Measurements from ENCODE around the gene RINL. TPM values are rescaled to one million over a fixed set of nuclear protein-coding genes. Genes with fewer than 3 reads are reported as not detected.
"Not testable (repeated sequence)": the region's sequence is repeated elsewhere in the genome, so short reads cannot be mapped to it uniquely, and the experiment has no call there.

The RINL gene
- total and polyA plus RNA-seq, 9 donors, result 9.3 to 14.4 (median 11.3) TPM

DNA sequence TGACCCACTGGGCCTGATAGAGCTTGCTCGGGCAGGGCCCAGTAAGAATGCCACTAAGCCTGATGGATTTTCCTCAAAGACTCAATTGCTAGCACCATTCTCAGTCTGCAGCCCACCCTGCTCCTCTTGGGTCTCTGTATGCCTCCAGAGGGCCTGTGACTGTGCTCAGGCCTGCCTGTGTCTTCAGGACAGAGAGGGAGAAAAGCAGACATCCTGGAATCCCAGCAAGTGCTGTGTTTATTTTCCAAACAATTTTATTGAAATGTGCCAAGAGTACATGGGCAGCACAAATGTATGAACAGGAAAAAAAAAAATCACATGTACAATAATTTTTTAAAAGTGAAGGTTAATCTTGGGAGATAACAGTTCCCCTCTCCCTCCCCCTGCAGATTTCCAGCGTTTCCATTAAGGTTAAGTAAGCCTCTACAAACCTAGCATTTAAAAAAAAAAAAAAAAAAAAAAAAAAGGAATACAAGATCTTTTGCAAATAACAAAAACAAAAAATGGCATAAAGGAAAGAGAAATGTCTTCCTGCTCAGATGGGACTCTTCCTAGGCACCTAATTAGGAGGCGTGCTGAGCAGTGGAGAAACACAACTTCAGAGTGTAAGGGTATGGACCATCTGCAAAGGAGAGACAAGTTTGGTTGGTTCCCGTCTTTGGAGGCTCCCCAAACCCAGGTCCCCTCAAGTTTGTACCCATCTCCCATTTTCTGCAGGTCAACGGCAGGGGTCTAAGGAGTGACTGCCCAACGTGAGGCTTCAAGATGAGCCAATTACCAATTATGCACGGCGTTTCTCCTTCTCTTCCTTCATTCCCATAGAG is 41.7 kb downstream of the RINL start:
- peaks cover 65% of the 10 kb centered on the region for H3K36me3 ChIP-seq (ENCODE audit: control insufficient read depth, insufficient read depth, low read length)
- H3K4me1 ChIP-seq (ENCODE audit: control insufficient read depth, insufficient read depth, low read length), result peaks cover 37% of the 10 kb centered on the region
- DNase-seq, result no peak
- H3K4me3 ChIP-seq (ENCODE audit: low read length), result no peak overlapping the region
- no peaks in the 10 kb centered on the region for H3K27me3 ChIP-seq (ENCODE audit: control insufficient read depth, insufficient read depth, low read length)
- WGBS (ENCODE audit: insufficient coverage), result 80% methylated on average over 4 of the region's 8 CpGs
- peak overlapping the region; percentile 62 for H3K27ac ChIP-seq (ENCODE audit: low read length)
- H3K9me3 ChIP-seq (replicated peaks; ENCODE audit: control insufficient read depth, low read depth, low read length), result no peaks in the 10 kb centered on the region

DNA sequence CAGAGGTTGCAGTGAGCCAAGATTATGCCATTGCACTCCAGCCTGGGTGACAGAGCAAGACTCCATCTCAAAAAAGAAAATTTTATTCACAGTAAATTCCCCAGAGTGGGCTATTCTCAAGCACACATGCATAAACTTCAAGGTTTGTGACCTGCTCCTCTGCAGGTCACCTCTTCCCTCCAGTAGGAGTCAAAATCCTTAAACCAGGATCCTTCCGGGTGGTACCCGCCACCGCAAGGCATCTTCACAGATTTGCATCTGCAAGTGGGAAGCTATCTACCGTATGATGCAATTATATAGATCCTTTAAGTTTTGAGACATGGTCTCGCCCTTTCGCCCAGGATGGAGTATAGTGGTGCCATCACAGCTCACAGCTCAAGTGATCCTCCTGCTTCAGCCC is 43.5 kb downstream of the RINL start:
- H3K27ac ChIP-seq (ENCODE audit: low read length), result no peak overlapping the region
- H3K9me3 ChIP-seq (replicated peaks; ENCODE audit: control insufficient read depth, low read depth, low read length), result no peaks in the 10 kb centered on the region
- peaks cover 52% of the 10 kb centered on the region for H3K36me3 ChIP-seq (ENCODE audit: control insufficient read depth, insufficient read depth, low read length)
- WGBS (ENCODE audit: insufficient coverage), result 85% methylated on average over 3 of the region's 6 CpGs
- peaks cover 31% of the 10 kb centered on the region for H3K4me1 ChIP-seq (ENCODE audit: control insufficient read depth, insufficient read depth, low read length)
- H3K27me3 ChIP-seq (ENCODE audit: control insufficient read depth, insufficient read depth, low read length), result no peaks in the 10 kb centered on the region
- no peak overlapping the region for H3K4me3 ChIP-seq (ENCODE audit: low read length)
- no peak for DNase-seq

DNA sequence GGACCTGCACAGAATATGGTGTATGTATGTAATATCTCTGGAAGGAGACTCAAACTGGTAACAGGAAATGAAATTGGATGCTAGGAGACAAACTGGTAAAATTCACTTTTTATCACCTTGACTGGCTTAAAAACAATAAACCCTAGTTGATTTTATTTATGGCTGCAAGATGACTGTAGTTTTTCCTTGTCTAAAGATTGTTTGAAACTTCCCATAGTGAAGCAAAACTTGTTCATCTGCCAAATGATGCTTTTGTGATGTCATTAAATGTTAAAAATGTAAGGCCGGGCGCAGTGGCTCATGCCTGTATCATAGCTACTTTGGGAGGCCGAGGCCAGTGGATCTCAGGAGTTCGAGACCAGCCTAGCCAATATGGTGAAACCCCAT is 44.0 kb downstream of the RINL start:
- Histone ChIP-seq H3K27ac (ENCODE audit: low read length) (no peak overlapping the region), H3K36me3 (ENCODE audit: control insufficient read depth, insufficient read depth, low read length) (peaks cover 52% of the 10 kb centered on the region)

DNA sequence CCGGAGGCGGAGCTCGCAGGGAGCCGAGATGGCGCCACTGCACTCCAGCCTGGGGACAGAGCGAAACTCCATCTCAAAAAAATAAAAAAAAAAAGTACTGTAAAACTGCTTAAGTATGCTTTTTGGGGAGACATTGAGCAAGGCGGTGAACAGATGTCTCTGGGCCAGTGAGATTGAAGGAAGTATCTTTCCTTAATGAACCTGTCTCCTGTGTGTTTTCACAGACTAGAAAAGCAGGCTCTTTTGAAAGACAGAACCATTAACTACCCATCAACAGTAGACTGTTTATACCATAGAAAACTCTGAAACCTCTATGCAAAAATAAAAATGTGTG is 45.0 kb downstream of the RINL start:
- Histone ChIP-seq H3K27me3 (ENCODE audit: control insufficient read depth, insufficient read depth, low read length) (no peaks in the 10 kb centered on the region), H3K4me1 (ENCODE audit: control insufficient read depth, insufficient read depth, low read length) (peaks cover 31% of the 10 kb centered on the region), H3K9me3 (replicated peaks; ENCODE audit: control insufficient read depth, low read depth, low read length) (no peaks in the 10 kb centered on the region), H3K4me3 (ENCODE audit: low read length) (no peak overlapping the region), H3K27ac (ENCODE audit: low read length) (no peak overlapping the region), H3K36me3 (ENCODE audit: control insufficient read depth, insufficient read depth, low read length) (peaks cover 45% of the 10 kb centered on the region)
- WGBS (ENCODE audit: insufficient coverage), result no CpG with 5 or more reads among the region's 7 CpGs
- DNase-seq, result peak; percentile 52

More for the DNA sequence above, 44.0 kb downstream of the RINL start:
- WGBS (ENCODE audit: insufficient coverage), result 72% methylated on average over 4 of the region's 4 CpGs
- Histone ChIP-seq H3K4me3 (ENCODE audit: low read length) (no peak overlapping the region), H3K9me3 (replicated peaks; ENCODE audit: control insufficient read depth, low read depth, low read length) (no peaks in the 10 kb centered on the region), H3K27me3 (ENCODE audit: control insufficient read depth, insufficient read depth, low read length) (no peaks in the 10 kb centered on the region), H3K4me1 (ENCODE audit: control insufficient read depth, insufficient read depth, low read length) (peaks cover 31% of the 10 kb centered on the region)
- no peak for DNase-seq

DNA sequence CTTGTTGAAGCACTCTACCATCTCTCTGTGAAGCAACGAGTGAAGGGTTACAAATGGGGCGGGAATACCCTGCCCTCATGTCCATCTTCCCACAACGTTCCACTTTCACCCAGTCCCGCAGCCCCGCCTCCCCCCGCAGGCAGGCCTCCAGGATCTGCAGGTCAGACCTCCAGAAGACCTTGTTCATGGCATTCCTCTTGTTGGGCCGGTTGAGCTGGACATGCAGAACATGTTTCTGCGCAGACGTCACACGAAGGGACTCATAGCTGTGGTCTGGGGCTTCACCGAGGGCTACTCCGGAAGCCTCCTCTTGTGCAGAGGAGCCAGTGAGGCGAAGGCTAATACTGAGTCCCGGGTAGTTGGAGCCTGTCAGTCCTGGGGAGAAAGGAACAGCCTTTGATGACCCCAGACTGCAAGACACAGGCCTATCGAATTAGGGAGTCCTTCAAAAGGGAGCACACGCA is 46.9 kb downstream of the RINL start:
- Histone ChIP-seq H3K27ac (ENCODE audit: low read length) (peak overlapping the region; percentile 81), H3K4me1 (ENCODE audit: control insufficient read depth, insufficient read depth, low read length) (peaks cover 31% of the 10 kb centered on the region), H3K27me3 (ENCODE audit: control insufficient read depth, insufficient read depth, low read length) (no peaks in the 10 kb centered on the region), H3K4me3 (ENCODE audit: low read length) (peak overlapping the region; percentile 61), H3K9me3 (replicated peaks; ENCODE audit: control insufficient read depth, low read depth, low read length) (no peaks in the 10 kb centered on the region), H3K36me3 (ENCODE audit: control insufficient read depth, insufficient read depth, low read length) (peaks cover 36% of the 10 kb centered on the region)
- 8% methylated on average over 13 of the region's 16 CpGs for WGBS (ENCODE audit: insufficient coverage)
- peak; percentile 69 for DNase-seq

DNA sequence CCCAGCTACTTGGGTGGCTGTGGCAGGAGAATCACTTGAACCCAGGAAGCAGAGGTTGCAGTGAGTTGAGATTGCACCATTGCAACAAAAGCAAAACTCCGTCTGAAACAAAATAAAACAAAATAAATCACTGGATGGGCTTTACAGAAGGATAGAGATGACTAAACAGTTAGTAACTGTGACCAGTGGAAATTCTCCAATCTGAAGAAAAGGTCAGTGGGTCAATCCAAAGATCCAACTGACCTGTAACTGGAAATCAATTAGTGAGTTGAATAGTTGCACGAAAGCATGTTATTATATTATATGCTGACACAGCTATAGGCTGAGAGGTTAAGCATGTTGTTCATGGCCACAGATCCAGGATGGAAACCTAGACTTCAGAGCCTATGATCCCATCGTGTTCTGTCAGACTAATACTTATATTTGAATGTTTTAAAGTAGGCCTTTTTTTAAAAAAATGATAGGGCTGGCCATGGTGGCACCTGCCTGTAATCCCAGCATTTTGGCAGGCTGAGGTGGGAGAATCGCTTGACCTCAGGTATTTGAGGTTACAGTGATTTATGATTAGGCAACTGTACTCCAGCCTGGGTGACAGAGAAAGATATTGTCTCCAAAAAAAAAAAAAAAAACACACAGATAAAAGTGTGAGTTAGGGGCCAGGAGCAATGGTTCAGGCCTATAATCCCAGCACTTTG is 47.9 kb downstream of the RINL start:
- H3K4me1 ChIP-seq (ENCODE audit: control insufficient read depth, insufficient read depth, low read length), result peaks cover 23% of the 10 kb centered on the region
- no peaks in the 10 kb centered on the region for H3K9me3 ChIP-seq (replicated peaks; ENCODE audit: control insufficient read depth, low read depth, low read length)
- H3K36me3 ChIP-seq (ENCODE audit: control insufficient read depth, insufficient read depth, low read length), result peaks cover 27% of the 10 kb centered on the region
- WGBS (ENCODE audit: insufficient coverage), result 100% methylated on average over 1 of the region's 4 CpGs
- no peaks in the 10 kb centered on the region for H3K27me3 ChIP-seq (ENCODE audit: control insufficient read depth, insufficient read depth, low read length)
- H3K27ac ChIP-seq (ENCODE audit: low read length), result no peak overlapping the region
- DNase-seq, result no peak
- H3K4me3 ChIP-seq (ENCODE audit: low read length), result no peak overlapping the region

DNA sequence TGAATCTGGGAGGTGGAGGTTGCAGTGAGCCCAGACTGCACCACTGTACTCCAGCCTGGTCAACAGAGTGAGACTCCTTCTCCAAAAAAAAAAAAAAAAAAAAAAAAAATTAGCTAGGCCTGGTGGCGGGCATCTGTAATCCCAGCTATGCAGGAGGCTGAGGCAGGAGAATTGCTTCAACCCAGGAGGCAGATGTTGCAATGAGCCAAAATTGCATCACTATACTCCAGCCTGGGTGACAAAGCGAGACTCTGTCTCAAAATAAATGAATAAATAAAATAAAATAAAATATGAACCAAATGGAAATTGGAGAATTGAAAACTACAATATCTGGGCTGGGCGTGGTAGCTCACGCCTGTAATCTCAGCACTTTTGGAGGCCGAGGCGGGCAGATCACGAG is 48.9 kb downstream of the RINL start:
- H3K9me3 ChIP-seq (replicated peaks; ENCODE audit: control insufficient read depth, low read depth, low read length); DNase-seq; H3K27ac ChIP-seq (ENCODE audit: low read length); H3K27me3 ChIP-seq (ENCODE audit: control insufficient read depth, insufficient read depth, low read length); H3K4me3 ChIP-seq (ENCODE audit: low read length): not testable (repeated sequence)
- Histone ChIP-seq H3K4me1 (ENCODE audit: control insufficient read depth, insufficient read depth, low read length) (peaks cover 16% of the 10 kb centered on the region), H3K36me3 (ENCODE audit: control insufficient read depth, insufficient read depth, low read length) (peaks cover 29% of the 10 kb centered on the region)
- no CpG with 5 or more reads among the region's 7 CpGs for WGBS (ENCODE audit: insufficient coverage)

DNA sequence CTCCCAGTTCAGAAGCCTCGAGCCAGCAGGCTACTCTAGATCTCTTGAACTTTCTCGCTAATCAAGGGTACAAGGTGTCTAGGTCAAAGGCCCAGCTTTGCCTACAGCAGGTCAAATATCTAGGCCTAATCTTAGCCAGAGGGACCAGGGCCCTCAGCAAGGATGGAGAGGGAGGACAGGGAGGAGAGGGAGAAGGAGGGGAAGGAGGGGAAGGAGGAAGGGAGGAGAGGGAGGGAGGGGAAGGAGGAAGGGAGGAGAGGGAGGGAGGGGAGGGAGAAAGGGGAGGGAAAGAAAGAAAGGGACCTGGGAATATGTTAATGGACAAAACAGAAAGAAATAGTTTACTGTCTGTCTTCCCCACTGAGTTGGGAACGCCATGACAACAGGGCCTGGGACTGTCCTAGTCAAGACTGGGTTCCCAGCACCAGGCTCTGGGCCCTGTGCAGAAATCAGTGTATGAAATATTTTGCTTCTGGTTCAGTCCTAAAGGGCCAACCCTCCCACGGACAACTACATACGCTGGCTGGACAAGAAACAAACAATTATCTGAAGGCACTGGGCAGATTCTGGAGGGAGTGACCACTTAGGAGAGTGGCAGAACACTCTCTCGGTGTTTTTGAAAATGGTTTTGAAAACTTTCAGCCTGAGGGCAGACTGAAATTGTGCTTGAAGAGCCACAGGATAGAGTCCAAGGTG is 51.1 kb downstream of the RINL start:
- WGBS (ENCODE audit: insufficient coverage), result 77% methylated on average over 3 of the region's 6 CpGs
- H3K27me3 ChIP-seq (ENCODE audit: control insufficient read depth, insufficient read depth, low read length), result no peaks in the 10 kb centered on the region
- H3K27ac ChIP-seq (ENCODE audit: low read length), result no peak overlapping the region
- DNase-seq, result no peak
- peaks cover 8% of the 10 kb centered on the region for H3K4me1 ChIP-seq (ENCODE audit: control insufficient read depth, insufficient read depth, low read length)
- H3K36me3 ChIP-seq (ENCODE audit: control insufficient read depth, insufficient read depth, low read length), result peaks cover 29% of the 10 kb centered on the region
- H3K9me3 ChIP-seq (replicated peaks; ENCODE audit: control insufficient read depth, low read depth, low read length), result no peaks in the 10 kb centered on the region
- H3K4me3 ChIP-seq (ENCODE audit: low read length), result no peak overlapping the region

DNA sequence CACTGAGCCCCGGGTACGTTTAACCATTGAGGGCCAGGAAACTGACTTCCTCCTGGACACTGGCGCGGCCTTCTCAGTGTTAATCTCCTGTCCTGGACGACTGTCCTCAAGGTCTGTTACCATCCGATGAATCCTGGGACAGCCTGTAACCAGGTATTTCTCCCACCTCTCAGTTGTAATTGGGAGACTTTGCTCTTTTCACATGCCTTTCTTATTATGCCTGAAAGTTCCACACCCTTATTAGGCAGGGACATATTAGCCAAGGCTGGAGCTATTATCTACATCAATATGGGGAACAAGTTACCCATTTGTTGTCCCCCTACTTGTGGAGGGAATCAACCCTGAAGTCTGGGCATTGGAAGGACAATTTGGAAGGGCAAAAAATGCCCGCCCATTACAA is 52.1 kb downstream of the RINL start:
- not testable (repeated sequence) for H3K4me3 ChIP-seq (ENCODE audit: low read length); H3K4me1 ChIP-seq (ENCODE audit: control insufficient read depth, insufficient read depth, low read length); H3K27ac ChIP-seq (ENCODE audit: low read length); H3K9me3 ChIP-seq (replicated peaks; ENCODE audit: control insufficient read depth, low read depth, low read length); H3K27me3 ChIP-seq (ENCODE audit: control insufficient read depth, insufficient read depth, low read length); DNase-seq
- H3K36me3 ChIP-seq (ENCODE audit: control insufficient read depth, insufficient read depth, low read length), result peaks cover 29% of the 10 kb centered on the region
- 89% methylated on average over 5 of the region's 7 CpGs for WGBS (ENCODE audit: insufficient coverage)

DNA sequence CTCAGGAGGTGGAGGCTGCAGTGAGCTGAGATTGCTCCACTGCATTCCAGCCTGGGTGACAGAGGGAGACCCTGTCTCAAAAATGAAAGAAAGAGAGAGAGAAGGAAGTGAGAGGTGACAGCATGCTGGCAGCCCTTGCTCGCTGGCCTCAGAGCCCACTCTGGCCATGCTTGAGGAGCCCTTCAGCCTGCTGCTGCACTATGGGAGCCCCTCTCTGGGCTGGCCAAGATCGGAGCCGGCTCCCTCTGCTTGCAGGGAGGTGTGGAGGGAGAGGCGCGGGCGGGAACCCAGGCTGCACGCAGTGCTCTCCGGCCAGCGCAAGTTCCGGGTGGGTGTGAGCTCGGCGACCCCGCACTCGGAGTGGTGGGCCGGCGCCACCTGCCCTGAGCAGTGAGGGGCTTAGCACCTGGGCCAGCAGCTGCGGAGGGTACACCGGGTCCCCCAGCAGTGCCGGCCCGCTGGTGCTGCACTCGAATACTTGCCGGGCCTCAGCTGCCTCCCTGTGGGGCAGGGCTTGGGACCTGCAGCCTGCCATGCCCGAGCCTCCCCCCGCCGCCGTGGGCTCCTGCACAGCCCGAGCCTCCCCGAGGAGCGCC is 56.7 kb downstream of the RINL start:
- not testable (repeated sequence) for H3K9me3 ChIP-seq (replicated peaks; ENCODE audit: control insufficient read depth, low read depth, low read length)

More for the DNA sequence above, 56.7 kb downstream of the RINL start:
- not testable (repeated sequence) for H3K27ac ChIP-seq (ENCODE audit: low read length); H3K4me1 ChIP-seq (ENCODE audit: control insufficient read depth, insufficient read depth, low read length); H3K4me3 ChIP-seq (ENCODE audit: low read length); DNase-seq; H3K27me3 ChIP-seq (ENCODE audit: control insufficient read depth, insufficient read depth, low read length)
- H3K36me3 ChIP-seq (ENCODE audit: control insufficient read depth, insufficient read depth, low read length), result peaks cover 28% of the 10 kb centered on the region
- WGBS (ENCODE audit: insufficient coverage), result 97% methylated on average over 28 of the region's 29 CpGs

Measured in muscle of leg (tissue), 11 donors.